HEK293 (cell line): ENCODE data around the gene KLHL29.

Experiments
- CTCF ChIA-PET: fragments of 350-600 bp; formaldehyde crosslinking; extraction: SDS; loops from one replicate; lab custom pipeline; 2021; ENCODE audit warnings: antibody characterized with exemption; lab: Yijun Ruan, JAX
- POLR2A ChIA-PET: fragments of 300-600 bp; formaldehyde crosslinking; extraction: SDS; loops from one replicate; lab custom pipeline; 2020; ENCODE audit warnings: antibody characterized with exemption, inconsistent platforms; lab: Yijun Ruan, JAX
- H3K27ac ChIP-seq: fragments of 200-500 bp; sonication (Bioruptor generic); 2 replicates; pipeline ENCODE4 v1.5.1; 2014; ENCODE audit warnings: low read depth, low read length, control low read depth, inconsistent platforms; ENCODE audit errors: extremely low read depth
- H3K36me3 ChIP-seq, 2 experiments: fragments of 200-500 bp in 1 of 2; sonication (Bioruptor generic) in 1 of 2; 1 replicate in 1 of 2; 2 replicates in 1 of 2; pipeline ENCODE4 v1.5.1; 2014 to 2017; ENCODE audit warnings: inconsistent platforms in 2 of 2, low read length in 2 of 2; ENCODE audit not compliant: control insufficient read depth in 2 of 2, insufficient read depth in 1 of 2
- H3K4me1 ChIP-seq: fragments of 200-500 bp; sonication (Bioruptor generic); 2 replicates; pipeline ENCODE4 v1.5.1; 2014; ENCODE audit warnings: mild to moderate bottlenecking, low read length, inconsistent platforms; ENCODE audit not compliant: control insufficient read depth, insufficient read depth
- H3K4me3 ChIP-seq: 2 replicates; pipeline ENCODE4 v1.5.1; 2011; ENCODE audit warnings: low read depth, mild to moderate bottlenecking, control low read depth, low read length, moderate library complexity
- H3K9me3 ChIP-seq: fragments of 200-500 bp; sonication (Bioruptor generic); 2 replicates; pipeline ENCODE4 v1.5.1; 2014; ENCODE audit warnings: low read depth, low read length, inconsistent platforms; ENCODE audit not compliant: control insufficient read depth, insufficient read depth
- ATF2 ChIP-seq: fragments of 450-650 bp; formaldehyde crosslinking; IDR thresholded peaks from 2 replicates; pipeline ENCODE4 v1.5.1; 2016; ENCODE audit warnings: missing biosample characterization, missing genetic modification characterization, low read depth
- GFI1B ChIP-seq: fragments of 450-650 bp; formaldehyde crosslinking; IDR thresholded peaks from 2 replicates; pipeline ENCODE4 v1.5.1; 2016; ENCODE audit warnings: missing biosample characterization, missing genetic modification characterization
- GLIS2 ChIP-seq: fragments of 450-650 bp; formaldehyde crosslinking; IDR thresholded peaks from 2 replicates; pipeline ENCODE4 v1.5.1; 2016; ENCODE audit warnings: missing biosample characterization, missing genetic modification characterization
- MYNN ChIP-seq: fragments of 450-650 bp; formaldehyde crosslinking; IDR thresholded peaks from 2 replicates; pipeline ENCODE4 v1.5.1; 2016; ENCODE audit warnings: missing biosample characterization, missing genetic modification characterization, borderline replicate concordance
- PRDM1 ChIP-seq: fragments of 450-650 bp; formaldehyde crosslinking; IDR thresholded peaks from 2 replicates; pipeline ENCODE4; 2016; ENCODE audit warnings: missing biosample characterization, missing genetic modification characterization
- SCRT2 ChIP-seq: fragments of 450-650 bp; formaldehyde crosslinking; IDR thresholded peaks from 2 replicates; pipeline ENCODE4 v1.5.1; 2016; ENCODE audit warnings: missing biosample characterization, missing genetic modification characterization
- TRIM28 ChIP-seq: IDR thresholded peaks from 2 replicates; pipeline ENCODE4 v1.6.1; 2011; ENCODE audit warnings: low read length, control low read depth, borderline replicate concordance
- ZBTB8A ChIP-seq: fragments of 450-650 bp; formaldehyde crosslinking; IDR thresholded peaks from 2 replicates; pipeline ENCODE4 v1.5.1; 2016; ENCODE audit warnings: missing biosample characterization, missing genetic modification characterization
- ZFP37 ChIP-seq: fragments of 450-650 bp; formaldehyde crosslinking; IDR thresholded peaks from 2 replicates; pipeline ENCODE4 v1.5.1; 2016; ENCODE audit warnings: missing biosample characterization, missing genetic modification characterization
- ZNF354C ChIP-seq: fragments of 450-650 bp; formaldehyde crosslinking; IDR thresholded peaks from 2 replicates; pipeline ENCODE4 v1.5.1; 2016; ENCODE audit warnings: missing biosample characterization, missing genetic modification characterization, low read depth, borderline replicate concordance
- ZNF366 ChIP-seq: fragments of 450-650 bp; formaldehyde crosslinking; conservative IDR thresholded peaks from 2 replicates; pipeline ENCODE4 v1.5.1; 2016; ENCODE audit warnings: missing biosample characterization, missing genetic modification characterization
- ZNF514 ChIP-seq: fragments of 450-650 bp; formaldehyde crosslinking; IDR thresholded peaks from 2 replicates; pipeline ENCODE4 v1.5.1; 2016; ENCODE audit warnings: missing biosample characterization, missing genetic modification characterization
- ZNF548 ChIP-seq: fragments of 450-650 bp; formaldehyde crosslinking; IDR thresholded peaks from 2 replicates; pipeline ENCODE4 v1.5.1; 2016; ENCODE audit warnings: missing biosample characterization, missing genetic modification characterization
- ZNF600 ChIP-seq: fragments of 450-650 bp; formaldehyde crosslinking; IDR thresholded peaks from 2 replicates; pipeline ENCODE4 v1.5.1; 2016; ENCODE audit warnings: missing biosample characterization, missing genetic modification characterization
- ZNF610 ChIP-seq: fragments of 450-650 bp; formaldehyde crosslinking; IDR thresholded peaks from 2 replicates; pipeline ENCODE4 v1.5.1; 2016; ENCODE audit warnings: missing biosample characterization, missing genetic modification characterization, borderline replicate concordance
- ZNF623 ChIP-seq: fragments of 450-650 bp; formaldehyde crosslinking; IDR thresholded peaks from 2 replicates; pipeline ENCODE4 v1.5.1; 2016; ENCODE audit warnings: missing biosample characterization, missing genetic modification characterization
- ZNF747 ChIP-seq: fragments of 450-650 bp; formaldehyde crosslinking; IDR thresholded peaks from 2 replicates; pipeline ENCODE4 v1.5.1; 2016; ENCODE audit warnings: missing biosample characterization, missing genetic modification characterization
- ZNF76 ChIP-seq: fragments of 450-650 bp; formaldehyde crosslinking; IDR thresholded peaks from 2 replicates; pipeline ENCODE4; 2016; ENCODE audit warnings: low read depth, missing biosample characterization, missing genetic modification characterization, borderline replicate concordance
- ZSCAN30 ChIP-seq: fragments of 450-650 bp; IDR thresholded peaks from 2 replicates; pipeline ENCODE4 v1.5.1; 2018; ENCODE audit warnings: missing biosample characterization, mild to moderate bottlenecking, missing genetic modification characterization, moderate library complexity
- TF ChIP-seq, protein P1 (sequence below): fragments of 450-650 bp; formaldehyde crosslinking; IDR thresholded peaks from 2 replicates; pipeline ENCODE4 v1.5.1; 2016; ENCODE audit warnings: missing biosample characterization, missing genetic modification characterization
- TF ChIP-seq, protein P2 (sequence below): fragments of 450-650 bp; formaldehyde crosslinking; IDR thresholded peaks from 2 replicates; pipeline ENCODE4 v1.5.1; 2017; ENCODE audit warnings: missing biosample characterization, missing genetic modification characterization
- TF ChIP-seq, protein P3 (sequence below): fragments of 450-650 bp; formaldehyde crosslinking; IDR thresholded peaks from 2 replicates; pipeline ENCODE4 v1.5.1; 2017; ENCODE audit warnings: missing biosample characterization, missing genetic modification characterization

KLHL29 gene

DNA sequence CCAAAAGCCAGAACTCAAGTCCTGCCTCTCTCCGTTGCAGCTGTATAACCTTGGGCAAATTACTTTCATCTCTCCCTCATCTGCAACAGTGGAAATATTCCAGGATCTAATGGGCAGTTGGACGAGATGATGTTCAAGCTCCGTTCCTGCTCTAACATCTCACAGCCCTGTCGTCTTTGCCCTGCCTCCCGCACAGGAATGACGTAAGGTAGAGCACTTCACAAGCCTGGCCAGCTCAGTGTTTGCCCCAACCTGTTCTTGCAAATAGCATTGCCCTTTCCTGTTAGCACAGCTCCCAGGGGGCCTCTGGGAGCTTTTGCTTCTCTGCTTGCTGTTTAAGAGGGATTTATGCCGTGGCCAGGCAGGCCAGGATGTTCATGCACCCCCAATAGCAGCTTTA, 107.9 kb downstream of the KLHL29 start:
- Histone ChIP-seq H3K27ac (no peak overlapping the region), H3K4me3 (no peak overlapping the region), H3K4me1 (peaks cover 5% of the 10 kb centered on the region; the same call in 1 of the 2 replicates), H3K9me3 (no peaks in the 10 kb centered on the region), H3K36me3 (no peaks in the 10 kb centered on the region)
- ChIA-PET POLR2A (no interaction called here), CTCF (no interaction called here)
- TF ChIP-seq ZNF548 (tag by site-specific recombination) = no peak
- TF ChIP-seq ZNF514 (tag by site-specific recombination) = no peak
- TF ChIP-seq, protein P1, sequence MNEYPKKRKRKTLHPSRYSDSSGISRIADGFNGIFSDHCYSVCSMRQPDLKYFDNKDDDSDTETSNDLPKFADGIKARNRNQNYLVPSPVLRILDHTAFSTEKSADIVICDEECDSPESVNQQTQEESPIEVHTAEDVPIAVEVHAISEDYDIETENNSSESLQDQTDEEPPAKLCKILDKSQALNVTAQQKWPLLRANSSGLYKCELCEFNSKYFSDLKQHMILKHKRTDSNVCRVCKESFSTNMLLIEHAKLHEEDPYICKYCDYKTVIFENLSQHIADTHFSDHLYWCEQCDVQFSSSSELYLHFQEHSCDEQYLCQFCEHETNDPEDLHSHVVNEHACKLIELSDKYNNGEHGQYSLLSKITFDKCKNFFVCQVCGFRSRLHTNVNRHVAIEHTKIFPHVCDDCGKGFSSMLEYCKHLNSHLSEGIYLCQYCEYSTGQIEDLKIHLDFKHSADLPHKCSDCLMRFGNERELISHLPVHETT (tag by site-specific recombination) = no peak
- no peak for TF ChIP-seq ZFP37 (tag by site-specific recombination)
- TF ChIP-seq ZBTB8A (tag by site-specific recombination) = 0 out of 2 replicates have a peak, but pooled peaks have one; percentile 16
- TF ChIP-seq GFI1B (tag by site-specific recombination) = no peak
- 0 out of 2 replicates have a peak, but pooled peaks have one; percentile 63 for TF ChIP-seq TRIM28
- TF ChIP-seq ZNF76 (tag by site-specific recombination) = no peak
- peak; percentile 59; the same call in 1 of the 2 replicates for TF ChIP-seq ZNF600
- TF ChIP-seq ZNF747 (tag by site-specific recombination) = no peak
- no peak for TF ChIP-seq ZNF623 (tag by site-specific recombination)
- no peak for TF ChIP-seq ZNF354C (tag by site-specific recombination)
- TF ChIP-seq SCRT2 = peak; percentile 31; the same call in 1 of the 2 replicates
- TF ChIP-seq, protein P2, sequence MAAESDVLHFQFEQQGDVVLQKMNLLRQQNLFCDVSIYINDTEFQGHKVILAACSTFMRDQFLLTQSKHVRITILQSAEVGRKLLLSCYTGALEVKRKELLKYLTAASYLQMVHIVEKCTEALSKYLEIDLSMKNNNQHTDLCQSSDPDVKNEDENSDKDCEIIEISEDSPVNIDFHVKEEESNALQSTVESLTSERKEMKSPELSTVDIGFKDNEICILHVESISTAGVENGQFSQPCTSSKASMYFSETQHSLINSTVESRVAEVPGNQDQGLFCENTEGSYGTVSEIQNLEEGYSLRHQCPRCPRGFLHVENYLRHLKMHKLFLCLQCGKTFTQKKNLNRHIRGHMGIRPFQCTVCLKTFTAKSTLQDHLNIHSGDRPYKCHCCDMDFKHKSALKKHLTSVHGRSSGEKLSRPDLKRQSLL (tag by site-specific recombination) = peak; percentile 13; the same call in 1 of the 2 replicates
- no peak for TF ChIP-seq GLIS2
- TF ChIP-seq ATF2 = peak; percentile 70
- TF ChIP-seq ZNF366 = no peak
- TF ChIP-seq, protein P3, sequence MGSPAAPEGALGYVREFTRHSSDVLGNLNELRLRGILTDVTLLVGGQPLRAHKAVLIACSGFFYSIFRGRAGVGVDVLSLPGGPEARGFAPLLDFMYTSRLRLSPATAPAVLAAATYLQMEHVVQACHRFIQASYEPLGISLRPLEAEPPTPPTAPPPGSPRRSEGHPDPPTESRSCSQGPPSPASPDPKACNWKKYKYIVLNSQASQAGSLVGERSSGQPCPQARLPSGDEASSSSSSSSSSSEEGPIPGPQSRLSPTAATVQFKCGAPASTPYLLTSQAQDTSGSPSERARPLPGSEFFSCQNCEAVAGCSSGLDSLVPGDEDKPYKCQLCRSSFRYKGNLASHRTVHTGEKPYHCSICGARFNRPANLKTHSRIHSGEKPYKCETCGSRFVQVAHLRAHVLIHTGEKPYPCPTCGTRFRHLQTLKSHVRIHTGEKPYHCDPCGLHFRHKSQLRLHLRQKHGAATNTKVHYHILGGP (tag by site-specific recombination) = no peak
- TF ChIP-seq ZNF610 (tag by site-specific recombination) = no peak
- no peak for TF ChIP-seq ZSCAN30 (tag by site-specific recombination)

DNA sequence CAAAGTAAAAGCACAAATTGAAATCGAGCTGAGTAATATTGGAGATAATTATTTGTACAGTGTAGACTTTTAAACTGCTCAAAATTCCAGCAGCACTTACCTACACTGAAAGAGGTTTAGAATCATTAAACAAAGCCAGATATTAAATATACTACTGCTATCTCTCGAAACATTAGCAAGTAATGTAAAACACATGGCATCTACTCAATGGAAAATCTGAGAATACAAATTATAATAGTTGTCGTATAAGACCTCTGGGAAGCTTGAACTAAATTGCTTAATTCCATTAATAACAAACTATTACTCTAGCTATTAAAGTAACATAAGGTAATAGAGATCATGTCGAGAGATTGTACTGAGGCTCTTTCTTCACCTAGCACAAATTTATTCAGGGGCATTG, 108.9 kb downstream of the KLHL29 start:
- no peaks in the 10 kb centered on the region for H3K9me3 ChIP-seq
- CTCF ChIA-PET = interaction anchor here (0.7 kb wide), 1 partner anchor 140 kb away, joined by 4 read pairs; no protein-coding TSS in a partner anchor
- TF ChIP-seq PRDM1 (no peak), ZSCAN30 (tag by site-specific recombination) (no peak), MYNN (tag by site-specific recombination) (no peak)
- TF ChIP-seq, all 188 proteins: peak for 0
- Histone ChIP-seq H3K36me3 (no peaks in the 10 kb centered on the region), H3K4me1 (peaks cover 5% of the 10 kb centered on the region; the same call in 1 of the 2 replicates), H3K27ac (no peak overlapping the region), H3K4me3 (no peak overlapping the region)
- POLR2A ChIA-PET = no interaction called here
